H7 (cell line): ENCODE results near the gene RINT1. TPM values are rescaled to one million over a fixed set of nuclear protein-coding genes. Genes with fewer than 3 reads are reported as not detected.

Source experiments
- DNase-seq: peaks from one replicate; pipeline ENCODE4 v3.0.0; 2012
- H3K27me3 ChIP-seq: 2 replicates; pipeline ENCODE4 v1.6.0; 2011; ENCODE audit warnings: mild to moderate bottlenecking, low read length; ENCODE audit not compliant: control insufficient read depth, insufficient read depth
- H3K36me3 ChIP-seq: replicated peaks from 2 replicates; pipeline ENCODE4 v1.5.1; 2011; ENCODE audit warnings: low read length; ENCODE audit not compliant: control insufficient read depth, insufficient read depth
- H3K4me3 ChIP-seq: 2 replicates; pipeline ENCODE4 v1.5.1; 2011; ENCODE audit warnings: low read depth, mild to moderate bottlenecking, control low read depth, low read length, moderate library complexity; ENCODE audit not compliant: insufficient read depth
- total RNA-seq: library from RNA; depleted of rRNA; stranded (reverse); fragments of >200 nt; shearing (Covaris generic); gene quantifications from 2 replicates; pipeline ENCODE4 v1.2.3, GENCODE V29; 2014; rRNA removed

Gene RINT1
- total RNA-seq, 1 experiment from 2014 or later, result 5.9 TPM

DNA sequence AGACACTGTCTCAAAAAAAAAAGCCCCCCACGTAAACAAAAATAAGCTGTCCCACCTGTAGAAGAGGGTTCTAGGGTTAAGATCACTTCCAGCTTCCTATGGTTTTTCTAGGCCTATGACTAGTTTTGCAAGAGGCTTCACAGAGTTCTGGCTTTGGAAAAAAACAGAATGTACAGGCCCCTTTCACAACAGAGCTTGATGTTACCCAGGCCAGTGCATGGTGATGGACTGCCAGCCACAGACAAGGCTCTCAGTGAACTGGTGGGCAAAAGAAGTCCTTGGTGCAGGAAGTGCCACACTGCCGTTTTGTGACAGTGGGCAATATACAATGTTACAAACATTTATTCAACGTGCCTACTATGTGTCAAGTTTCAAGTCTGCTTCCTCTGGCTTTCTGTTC lies 67.5 kb downstream of the RINT1 start:
- H3K4me3 ChIP-seq, result no peak overlapping the region
- DNase-seq, result no peak
- H3K36me3 ChIP-seq, result no peaks in the 10 kb centered on the region
- H3K27me3 ChIP-seq, result no peaks in the 10 kb centered on the region

DNA sequence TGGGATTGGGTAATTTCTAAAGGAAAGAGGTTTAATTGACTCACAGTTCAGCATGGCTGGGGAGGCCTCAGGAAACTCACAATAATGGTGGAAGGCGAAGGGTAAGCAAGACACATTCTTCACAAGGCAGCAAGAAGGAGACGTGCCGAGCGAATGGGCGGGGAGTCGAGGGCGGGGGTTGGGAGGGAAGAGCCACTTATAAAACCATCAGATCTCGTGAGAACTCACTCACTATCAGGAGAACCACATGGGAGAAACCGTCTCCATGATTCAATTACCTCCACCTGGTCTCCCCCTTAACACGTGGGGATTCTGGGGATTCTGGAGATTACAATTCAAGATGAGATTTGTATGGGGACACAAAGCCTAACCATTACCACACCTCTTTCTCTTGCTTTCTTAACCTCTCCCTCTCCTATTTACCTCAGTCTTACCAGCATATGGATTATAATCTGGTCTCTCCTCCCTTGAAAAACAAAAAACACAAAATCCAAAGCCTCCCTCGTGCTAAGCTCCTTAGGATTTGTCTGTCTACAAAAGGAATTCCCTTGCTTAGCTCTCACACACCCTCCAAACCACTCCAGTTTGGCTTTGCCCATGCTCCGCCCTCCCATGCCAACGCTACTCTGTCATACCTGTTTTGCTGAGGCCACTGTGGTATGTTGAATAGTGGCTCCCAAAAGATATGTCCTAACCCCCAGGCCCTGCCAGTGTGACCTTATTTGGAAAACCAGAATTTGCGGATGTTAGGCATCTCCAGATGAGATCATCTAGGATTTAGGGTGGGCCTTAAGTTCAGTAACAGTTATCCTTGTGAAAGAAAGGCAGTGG lies 68.9 kb downstream of the RINT1 start:
- no peak for DNase-seq
- no peak overlapping the region for H3K4me3 ChIP-seq
- no peaks in the 10 kb centered on the region for H3K36me3 ChIP-seq
- H3K27me3 ChIP-seq, result no peaks in the 10 kb centered on the region

DNA sequence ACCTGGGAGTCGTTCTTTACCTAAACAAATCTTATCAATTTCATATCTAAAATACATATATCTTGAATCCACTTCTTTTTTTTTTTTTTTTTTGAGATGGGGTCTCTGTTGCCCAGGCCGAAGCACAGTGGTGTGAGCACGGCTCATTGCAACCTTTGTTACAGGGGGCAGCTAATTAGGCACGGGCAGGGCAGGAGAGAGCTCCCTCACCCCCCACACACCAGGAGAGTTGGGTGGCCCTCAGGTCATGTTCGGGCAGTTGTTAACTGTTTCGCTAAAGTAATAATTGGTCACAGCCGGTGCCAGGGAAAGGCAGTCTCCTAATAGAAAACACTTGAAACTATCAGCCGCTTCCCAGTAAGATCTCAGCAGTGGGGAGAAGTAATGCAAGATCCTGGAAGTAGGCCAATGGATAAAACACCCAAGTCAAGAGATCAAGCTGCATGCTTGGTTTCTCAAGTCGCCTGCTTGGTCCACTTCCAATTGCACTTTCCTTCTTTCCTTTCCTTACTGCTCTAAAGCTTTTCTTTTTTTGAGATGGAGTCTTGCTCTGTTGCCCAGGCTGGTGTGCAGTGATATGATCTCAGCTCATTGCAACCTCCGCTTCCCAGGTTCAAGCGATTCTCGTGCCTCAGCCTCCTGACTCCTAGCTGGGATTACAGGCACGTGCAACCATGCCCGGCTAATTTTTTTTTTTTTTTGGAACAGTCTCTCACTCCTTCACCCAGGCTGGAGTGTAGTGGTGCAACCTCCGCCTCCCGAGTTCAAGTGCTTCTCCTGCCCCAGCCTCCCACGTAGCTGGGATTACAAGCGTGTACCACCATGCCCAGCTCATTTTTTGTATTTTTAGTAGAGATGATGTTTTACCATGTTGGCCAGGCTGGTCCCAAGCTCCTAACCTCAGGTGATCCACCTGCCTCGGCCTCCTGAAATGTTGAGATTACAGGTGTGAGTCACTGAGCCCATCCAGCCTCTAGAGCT lies 70.6 kb downstream of the RINT1 start:
- no peak for DNase-seq

DNA sequence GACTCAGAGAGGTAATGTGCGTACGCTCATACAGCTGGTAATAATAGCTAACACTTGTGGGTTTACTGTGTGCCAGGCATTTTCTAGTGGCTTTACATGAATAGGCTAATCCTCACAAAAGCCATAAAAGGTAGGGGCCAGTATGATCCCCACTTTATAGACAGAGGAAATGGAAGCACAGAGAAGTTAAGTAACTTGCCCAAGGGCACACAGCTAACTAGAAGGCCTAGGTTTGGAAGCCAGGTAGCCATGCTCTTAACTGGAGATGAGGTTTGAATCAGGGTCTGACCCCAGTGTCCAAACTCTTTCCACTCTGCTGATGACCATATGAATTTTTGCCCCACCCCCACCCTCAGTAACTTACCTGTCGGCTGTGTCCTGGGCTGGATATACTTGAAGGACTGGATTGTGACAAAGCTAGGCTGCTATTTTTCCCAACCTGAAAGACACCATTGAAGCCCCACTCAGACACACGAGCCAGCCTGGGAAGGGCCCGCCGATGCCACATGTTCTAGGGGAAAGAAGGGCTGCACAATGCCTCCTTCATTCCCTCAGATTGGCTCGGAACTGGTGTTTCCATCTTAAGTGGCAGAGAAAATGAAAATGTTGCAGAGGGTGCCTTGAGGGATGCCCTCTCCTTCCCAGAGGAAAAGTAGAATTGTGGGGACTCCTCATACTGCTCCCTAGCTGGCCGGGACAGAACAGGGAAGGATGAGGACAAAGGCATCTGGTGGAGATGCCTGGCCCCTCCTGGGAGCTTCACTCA lies 78.3 kb downstream of the RINT1 start:
- no peak for DNase-seq
- H3K27me3 ChIP-seq, result no peaks in the 10 kb centered on the region
- H3K4me3 ChIP-seq, result no peak overlapping the region
- H3K36me3 ChIP-seq, result peaks cover 12% of the 10 kb centered on the region

More for the DNA sequence above, 70.6 kb downstream of the RINT1 start:
- no peaks in the 10 kb centered on the region for H3K27me3 ChIP-seq
- no peak overlapping the region for H3K4me3 ChIP-seq
- H3K36me3 ChIP-seq, result no peaks in the 10 kb centered on the region

DNA sequence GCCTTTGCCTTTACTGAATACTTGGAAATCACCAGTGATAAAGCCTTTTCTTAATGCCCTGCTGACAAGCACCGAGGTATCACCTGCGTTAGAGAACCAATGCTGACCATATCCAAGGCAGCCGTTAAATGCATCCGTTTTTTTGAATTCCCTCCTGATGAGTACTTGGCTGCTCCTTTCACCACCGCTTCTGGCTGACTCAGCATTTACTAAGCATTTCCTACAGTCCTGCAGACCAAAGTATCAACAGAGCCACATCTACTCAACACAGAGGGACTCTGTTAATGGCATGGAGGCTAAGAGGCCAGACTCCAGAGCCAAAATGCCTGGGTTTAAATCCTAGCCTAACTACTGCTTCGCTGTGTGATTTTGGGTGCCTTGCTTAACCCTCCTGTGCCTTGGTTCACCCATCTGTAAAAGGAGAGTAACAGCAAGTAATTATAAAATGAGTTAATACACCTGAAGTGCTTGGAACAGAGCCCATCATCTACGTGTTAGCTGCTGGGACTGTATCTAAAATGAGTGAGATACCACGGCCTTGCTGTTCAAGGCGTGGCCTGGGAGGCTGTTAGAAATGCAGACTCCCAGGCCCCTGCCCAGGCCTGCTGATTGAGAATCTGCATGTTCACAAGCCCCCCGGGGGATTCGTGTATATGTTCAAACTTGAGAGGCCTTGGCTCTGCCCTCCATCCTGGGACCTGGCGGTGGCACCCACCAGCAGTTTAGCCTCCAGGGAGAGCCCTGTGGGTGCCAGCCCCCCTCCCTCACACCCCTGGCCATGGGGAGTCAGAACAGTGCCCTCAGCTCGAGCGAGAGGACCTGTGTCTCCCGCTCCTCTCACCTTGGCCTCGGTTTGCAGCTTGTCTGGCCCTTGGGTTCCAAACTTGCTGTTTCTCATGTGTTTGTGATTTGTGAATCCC lies 80.1 kb downstream of the RINT1 start:
- no peak for DNase-seq
- H3K27me3 ChIP-seq, result no peaks in the 10 kb centered on the region
- H3K4me3 ChIP-seq, result no peak overlapping the region

DNA sequence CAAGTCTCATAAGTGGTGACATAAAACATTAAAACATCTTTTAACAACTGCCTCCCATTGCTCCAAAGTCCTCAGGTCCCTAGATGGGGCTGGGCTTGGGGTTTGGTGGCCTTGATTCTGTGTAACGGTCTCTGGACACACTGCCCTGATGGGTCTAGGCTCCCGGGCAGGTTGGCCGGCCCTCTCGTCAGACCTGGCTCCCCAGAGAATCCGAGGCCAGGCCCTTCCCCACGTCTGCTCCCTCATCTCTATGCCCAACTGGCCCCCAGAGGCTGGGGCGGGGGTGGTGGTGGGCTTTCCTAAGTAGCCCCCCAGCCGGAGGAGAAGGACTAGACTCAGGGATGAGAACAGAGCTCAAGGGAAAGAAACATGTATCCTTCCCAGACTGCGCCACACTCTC lies 80.8 kb downstream of the RINT1 start:
- no peak overlapping the region for H3K4me3 ChIP-seq
- no peaks in the 10 kb centered on the region for H3K27me3 ChIP-seq
- no peak for DNase-seq
- H3K36me3 ChIP-seq, result peaks cover 19% of the 10 kb centered on the region

More for the DNA sequence above, 80.1 kb downstream of the RINT1 start:
- H3K36me3 ChIP-seq, result peaks cover 15% of the 10 kb centered on the region

DNA sequence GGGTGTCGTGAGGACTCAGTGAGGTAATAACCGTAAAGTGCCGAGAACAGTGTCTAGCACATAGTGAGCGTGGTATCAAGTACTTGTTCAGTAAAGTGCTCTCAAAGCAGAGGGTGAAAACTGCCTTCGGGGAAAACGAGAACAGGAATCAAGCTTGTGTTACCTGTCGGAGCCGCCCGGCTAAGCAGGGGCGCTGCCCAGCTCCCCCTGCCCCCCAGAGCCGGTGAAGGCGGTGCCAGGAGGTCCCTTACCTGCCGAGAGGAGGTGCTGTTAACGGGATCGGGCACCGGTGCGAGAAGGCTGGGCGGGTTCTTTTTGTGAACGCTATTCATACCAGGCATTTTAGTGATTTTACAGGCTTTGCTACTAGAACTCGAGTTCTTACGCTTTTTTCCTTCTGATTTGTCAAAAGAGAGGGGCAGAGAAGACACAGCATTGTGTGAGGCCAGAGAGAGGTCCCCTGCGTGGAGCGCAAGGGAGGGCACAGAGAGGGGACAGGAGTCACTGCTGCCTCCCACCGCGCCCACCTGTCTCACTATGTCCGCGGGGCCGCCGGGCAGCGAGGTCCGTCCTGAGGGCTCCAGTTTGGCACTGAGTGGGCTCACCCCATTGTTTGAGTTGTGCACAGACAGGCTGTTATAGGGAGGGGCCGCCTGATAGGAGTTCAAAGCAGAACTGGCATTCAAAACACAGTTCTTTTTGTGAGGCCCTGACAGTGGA lies 81.8 kb downstream of the RINT1 start:
- Histone ChIP-seq H3K36me3 (peaks cover 20% of the 10 kb centered on the region), H3K27me3 (no peaks in the 10 kb centered on the region), H3K4me3 (no peak overlapping the region)
- DNase-seq, result no peak

DNA sequence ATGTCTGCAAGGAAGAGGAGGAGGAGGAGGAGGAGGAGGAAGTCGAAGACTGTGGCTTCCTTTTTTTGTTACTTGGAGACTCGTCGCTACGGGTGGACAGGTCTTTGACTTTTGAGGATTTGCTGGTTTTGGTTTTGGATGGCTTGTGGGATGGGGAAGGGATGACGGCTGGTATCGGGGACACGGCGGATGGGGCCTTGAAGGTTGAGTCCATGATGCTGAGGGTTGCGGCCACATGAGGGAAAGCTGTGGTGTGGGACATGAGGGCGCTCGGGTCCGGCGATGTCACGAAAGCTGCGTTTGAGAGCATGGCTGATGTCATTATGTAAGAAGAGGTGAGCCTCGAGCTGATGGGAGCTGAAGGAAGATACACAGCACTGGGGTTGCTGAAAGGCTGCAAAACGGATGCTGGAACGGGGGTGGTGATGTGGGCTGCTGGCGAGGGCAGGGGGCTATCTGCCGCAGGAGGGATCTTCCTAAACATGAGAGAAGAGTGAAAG lies 82.4 kb downstream of the RINT1 start:
- Histone ChIP-seq H3K27me3 (no peaks in the 10 kb centered on the region), H3K36me3 (peaks cover 20% of the 10 kb centered on the region), H3K4me3 (no peak overlapping the region)
- DNase-seq, result no peak

Other genes starting within 250 kb of the RINT1 start
- 28.4 and 36.6 TPM in 2 replicates for gene SRPK2, start 143.3 kb upstream of the RINT1 start, total RNA-seq
- gene PUS7, start 9.9 kb upstream of the RINT1 start, total RNA-seq, result 46.5 and 59.1 TPM in 2 replicates
- gene EFCAB10, start 49.3 kb downstream of the RINT1 start, total RNA-seq, result 2.0 and 2.3 TPM in 2 replicates